ENCODE measurements around the gene FAM81A. TPM values are rescaled to one million over a fixed set of nuclear protein-coding genes. Genes with fewer than 3 reads are reported as not detected.

FAM81A gene
- total RNA-seq, 1 experiment from 2014 or later: 2.0 TPM

- TF ChIP-seq PRDM15 (CRISPR knock-in tag; IDR thresholded peaks at IDR 0.05) (no peak), NFYB (CRISPR knock-in tag; conservative IDR thresholded peaks at IDR 0.05; ENCODE audit: low read depth) (no peak), CREB1 (CRISPR knock-in tag; IDR thresholded peaks at IDR 0.05) (no peak), ESRRA (CRISPR knock-in tag; IDR thresholded peaks at IDR 0.05; ENCODE audit: borderline replicate concordance) (no peak)
- TF ChIP-seq, protein P1, sequence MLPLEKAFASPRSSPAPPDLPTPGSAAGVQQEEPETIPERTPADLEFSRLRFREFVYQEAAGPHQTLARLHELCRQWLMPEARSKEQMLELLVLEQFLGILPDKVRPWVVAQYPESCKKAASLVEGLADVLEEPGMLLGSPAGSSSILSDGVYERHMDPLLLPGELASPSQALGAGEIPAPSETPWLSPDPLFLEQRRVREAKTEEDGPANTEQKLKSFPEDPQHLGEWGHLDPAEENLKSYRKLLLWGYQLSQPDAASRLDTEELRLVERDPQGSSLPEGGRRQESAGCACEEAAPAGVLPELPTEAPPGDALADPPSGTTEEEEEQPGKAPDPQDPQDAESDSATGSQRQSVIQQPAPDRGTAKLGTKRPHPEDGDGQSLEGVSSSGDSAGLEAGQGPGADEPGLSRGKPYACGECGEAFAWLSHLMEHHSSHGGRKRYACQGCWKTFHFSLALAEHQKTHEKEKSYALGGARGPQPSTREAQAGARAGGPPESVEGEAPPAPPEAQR (CRISPR knock-in tag; IDR thresholded peaks at IDR 0.05): no peak
These were observed 119.6 kb downstream of the FAM81A start (continued) for GRCh38 chr15:59557581-59557980.

DNA sequence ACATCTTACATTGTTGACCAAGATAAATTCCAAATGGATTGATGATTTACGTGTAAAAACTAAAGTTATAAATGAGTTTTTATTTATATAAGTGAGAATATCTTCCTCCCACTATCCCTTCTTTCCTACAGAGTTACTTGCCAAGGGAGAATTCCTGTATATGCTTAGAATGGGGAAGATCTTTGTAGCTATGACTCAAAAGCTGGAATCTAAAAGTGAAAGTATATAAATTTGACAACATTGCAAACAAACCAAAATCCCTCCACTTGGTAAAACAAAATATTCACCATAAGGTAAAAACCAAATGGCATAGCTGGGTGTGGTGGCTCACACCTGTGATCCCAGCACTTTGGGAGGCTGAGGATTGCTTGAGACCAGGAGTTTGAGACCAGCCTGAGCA lies 120.9 kb downstream of the FAM81A start:
- no peaks in the 10 kb centered on the region for H3K9me3 Mint-ChIP-seq
- POLR2A ChIA-PET: no interaction called here
- peaks cover 9% of the 10 kb centered on the region for H3K4me1 Mint-ChIP-seq
- DNase-seq (ENCODE audit: low spot score) (no peak), ATAC-seq (no peak)
- H3K27ac Mint-ChIP-seq: no peak overlapping the region
- H3K4me3 Mint-ChIP-seq: no peak overlapping the region
- peaks cover 34% of the 10 kb centered on the region for H3K27me3 Mint-ChIP-seq (ENCODE audit: low read depth)
- no peaks in the 10 kb centered on the region for H3K36me3 Mint-ChIP-seq
- CTCF ChIA-PET: interaction anchor here (0.9 to 1.6 kb wide), 2 partner anchors 26 to 312 kb away, joined by 3 to 5 read pairs; no protein-coding TSS in a partner anchor
- TF ChIP-seq, protein P2, sequence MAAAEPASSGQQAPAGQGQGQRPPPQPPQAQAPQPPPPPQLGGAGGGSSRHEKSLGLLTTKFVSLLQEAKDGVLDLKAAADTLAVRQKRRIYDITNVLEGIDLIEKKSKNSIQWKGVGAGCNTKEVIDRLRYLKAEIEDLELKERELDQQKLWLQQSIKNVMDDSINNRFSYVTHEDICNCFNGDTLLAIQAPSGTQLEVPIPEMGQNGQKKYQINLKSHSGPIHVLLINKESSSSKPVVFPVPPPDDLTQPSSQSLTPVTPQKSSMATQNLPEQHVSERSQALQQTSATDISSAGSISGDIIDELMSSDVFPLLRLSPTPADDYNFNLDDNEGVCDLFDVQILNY (CRISPR knock-in tag; IDR thresholded peaks at IDR 0.05): no peak
- TF ChIP-seq SMAD4 (CRISPR knock-in tag; IDR thresholded peaks at IDR 0.05) (no peak), ESRRA (CRISPR knock-in tag; IDR thresholded peaks at IDR 0.05; ENCODE audit: borderline replicate concordance) (no peak), GTF2I (CRISPR knock-in tag; conservative IDR thresholded peaks at IDR 0.05) (no peak), RELA (CRISPR knock-in tag; IDR thresholded peaks at IDR 0.05; ENCODE audit: borderline replicate concordance) (no peak), ZNF317 (CRISPR knock-in tag; IDR thresholded peaks at IDR 0.05; ENCODE audit: borderline replicate concordance, low read depth) (no peak), MAX (CRISPR knock-in tag; IDR thresholded peaks at IDR 0.05) (no peak), JAZF1 (CRISPR knock-in tag; IDR thresholded peaks at IDR 0.05) (no peak), RORB (CRISPR knock-in tag; IDR thresholded peaks at IDR 0.05) (no peak), AR (CRISPR knock-in tag; IDR thresholded peaks at IDR 0.05) (no peak)
- TF ChIP-seq, protein P3, sequence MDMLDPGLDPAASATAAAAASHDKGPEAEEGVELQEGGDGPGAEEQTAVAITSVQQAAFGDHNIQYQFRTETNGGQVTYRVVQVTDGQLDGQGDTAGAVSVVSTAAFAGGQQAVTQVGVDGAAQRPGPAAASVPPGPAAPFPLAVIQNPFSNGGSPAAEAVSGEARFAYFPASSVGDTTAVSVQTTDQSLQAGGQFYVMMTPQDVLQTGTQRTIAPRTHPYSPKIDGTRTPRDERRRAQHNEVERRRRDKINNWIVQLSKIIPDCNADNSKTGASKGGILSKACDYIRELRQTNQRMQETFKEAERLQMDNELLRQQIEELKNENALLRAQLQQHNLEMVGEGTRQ (CRISPR knock-in tag; IDR thresholded peaks at IDR 0.05): no peak
- TF ChIP-seq, protein P4, sequence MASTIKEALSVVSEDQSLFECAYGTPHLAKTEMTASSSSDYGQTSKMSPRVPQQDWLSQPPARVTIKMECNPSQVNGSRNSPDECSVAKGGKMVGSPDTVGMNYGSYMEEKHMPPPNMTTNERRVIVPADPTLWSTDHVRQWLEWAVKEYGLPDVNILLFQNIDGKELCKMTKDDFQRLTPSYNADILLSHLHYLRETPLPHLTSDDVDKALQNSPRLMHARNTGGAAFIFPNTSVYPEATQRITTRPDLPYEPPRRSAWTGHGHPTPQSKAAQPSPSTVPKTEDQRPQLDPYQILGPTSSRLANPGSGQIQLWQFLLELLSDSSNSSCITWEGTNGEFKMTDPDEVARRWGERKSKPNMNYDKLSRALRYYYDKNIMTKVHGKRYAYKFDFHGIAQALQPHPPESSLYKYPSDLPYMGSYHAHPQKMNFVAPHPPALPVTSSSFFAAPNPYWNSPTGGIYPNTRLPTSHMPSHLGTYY (CRISPR knock-in tag; IDR thresholded peaks at IDR 0.05): no peak
- TF ChIP-seq, protein P5, sequence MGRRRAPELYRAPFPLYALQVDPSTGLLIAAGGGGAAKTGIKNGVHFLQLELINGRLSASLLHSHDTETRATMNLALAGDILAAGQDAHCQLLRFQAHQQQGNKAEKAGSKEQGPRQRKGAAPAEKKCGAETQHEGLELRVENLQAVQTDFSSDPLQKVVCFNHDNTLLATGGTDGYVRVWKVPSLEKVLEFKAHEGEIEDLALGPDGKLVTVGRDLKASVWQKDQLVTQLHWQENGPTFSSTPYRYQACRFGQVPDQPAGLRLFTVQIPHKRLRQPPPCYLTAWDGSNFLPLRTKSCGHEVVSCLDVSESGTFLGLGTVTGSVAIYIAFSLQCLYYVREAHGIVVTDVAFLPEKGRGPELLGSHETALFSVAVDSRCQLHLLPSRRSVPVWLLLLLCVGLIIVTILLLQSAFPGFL (CRISPR knock-in tag; IDR thresholded peaks at IDR 0.05; ENCODE audit: borderline replicate concordance): no peak
- TF ChIP-seq, protein P6, sequence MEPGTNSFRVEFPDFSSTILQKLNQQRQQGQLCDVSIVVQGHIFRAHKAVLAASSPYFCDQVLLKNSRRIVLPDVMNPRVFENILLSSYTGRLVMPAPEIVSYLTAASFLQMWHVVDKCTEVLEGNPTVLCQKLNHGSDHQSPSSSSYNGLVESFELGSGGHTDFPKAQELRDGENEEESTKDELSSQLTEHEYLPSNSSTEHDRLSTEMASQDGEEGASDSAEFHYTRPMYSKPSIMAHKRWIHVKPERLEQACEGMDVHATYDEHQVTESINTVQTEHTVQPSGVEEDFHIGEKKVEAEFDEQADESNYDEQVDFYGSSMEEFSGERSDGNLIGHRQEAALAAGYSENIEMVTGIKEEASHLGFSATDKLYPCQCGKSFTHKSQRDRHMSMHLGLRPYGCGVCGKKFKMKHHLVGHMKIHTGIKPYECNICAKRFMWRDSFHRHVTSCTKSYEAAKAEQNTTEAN (CRISPR knock-in tag; IDR thresholded peaks at IDR 0.05): no peak

All from WTC11 (cell line).